ENCODE measurements around the gene BAZ1A. TPM values are rescaled to one million over a fixed set of nuclear protein-coding genes. Genes with fewer than 3 reads are reported as not detected.

The BAZ1A gene
- total and polyA plus RNA-seq, 4 donors = 14.5 to 19.2 (median 16.9) TPM

- Histone ChIP-seq H3K36me3 (ENCODE audit: control insufficient read depth, insufficient read depth, low read length) (peaks cover 5% of the 10 kb centered on the region), H3K27ac (ENCODE audit: low read depth, low read length) (no peak overlapping the region), H3K4me1 (ENCODE audit: control insufficient read depth, insufficient read depth, low read length) (no peaks in the 10 kb centered on the region), H3K27me3 (ENCODE audit: control insufficient read depth, insufficient read depth, low read length) (no peaks in the 10 kb centered on the region), H3K4me3 (ENCODE audit: low read depth, low read length) (no peak overlapping the region), H3K9me3 (ENCODE audit: control insufficient read depth, insufficient read depth, low read length) (no peaks in the 10 kb centered on the region)
- 96% methylated on average over 3 of the region's 7 CpGs for WGBS (ENCODE audit: insufficient coverage)
- DNase-seq (ENCODE audit: low read depth in 4 of 6, low spot score in 6 of 6) = no peak
These were observed 17.3 kb downstream of the BAZ1A start for GRCh38 chr14:34857689-34858449.

- no peaks in the 10 kb centered on the region for H3K9me3 ChIP-seq (ENCODE audit: control insufficient read depth, insufficient read depth, low read length)
- H3K36me3 ChIP-seq (ENCODE audit: control insufficient read depth, insufficient read depth, low read length) = peaks cover 5% of the 10 kb centered on the region
- no peaks in the 10 kb centered on the region for H3K4me1 ChIP-seq (ENCODE audit: control insufficient read depth, insufficient read depth, low read length)
- H3K27me3 ChIP-seq (ENCODE audit: control insufficient read depth, insufficient read depth, low read length) = no peaks in the 10 kb centered on the region
- no peak for DNase-seq (ENCODE audit: low read depth in 4 of 6, low spot score in 6 of 6)
- no peak overlapping the region for H3K27ac ChIP-seq (ENCODE audit: low read depth, low read length)
- no peak overlapping the region for H3K4me3 ChIP-seq (ENCODE audit: low read depth, low read length)
These were observed 22.1 kb downstream of the BAZ1A start for GRCh38 chr14:34853041-34853440.

- no peak overlapping the region for H3K27ac ChIP-seq (ENCODE audit: low read depth, low read length)
- no peaks in the 10 kb centered on the region for H3K4me1 ChIP-seq (ENCODE audit: control insufficient read depth, insufficient read depth, low read length)
- no peak overlapping the region for H3K4me3 ChIP-seq (ENCODE audit: low read depth, low read length)
- H3K27me3 ChIP-seq (ENCODE audit: control insufficient read depth, insufficient read depth, low read length) = no peaks in the 10 kb centered on the region
- DNase-seq (ENCODE audit: low read depth in 4 of 6, low spot score in 6 of 6) = no peak
- 94% methylated on average over 2 of the region's 2 CpGs for WGBS (ENCODE audit: insufficient coverage)
- H3K9me3 ChIP-seq (ENCODE audit: control insufficient read depth, insufficient read depth, low read length) = no peaks in the 10 kb centered on the region
- peaks cover 5% of the 10 kb centered on the region for H3K36me3 ChIP-seq (ENCODE audit: control insufficient read depth, insufficient read depth, low read length)
These were observed 23.8 kb downstream of the BAZ1A start for GRCh38 chr14:34851395-34851794.

- Histone ChIP-seq H3K4me1 (ENCODE audit: control insufficient read depth, insufficient read depth, low read length) (no peaks in the 10 kb centered on the region), H3K27ac (ENCODE audit: low read depth, low read length) (no peak overlapping the region), H3K4me3 (ENCODE audit: low read depth, low read length) (no peak overlapping the region), H3K36me3 (ENCODE audit: control insufficient read depth, insufficient read depth, low read length) (no peaks in the 10 kb centered on the region), H3K9me3 (ENCODE audit: control insufficient read depth, insufficient read depth, low read length) (no peaks in the 10 kb centered on the region), H3K27me3 (ENCODE audit: control insufficient read depth, insufficient read depth, low read length) (no peaks in the 10 kb centered on the region)
- no CpG with 5 or more reads among the region's 1 CpG for WGBS (ENCODE audit: insufficient coverage)
- DNase-seq (ENCODE audit: low read depth in 4 of 6, low spot score in 6 of 6) = no peak
These were observed 29.3 kb downstream of the BAZ1A start for GRCh38 chr14:34845869-34846268.

- no peaks in the 10 kb centered on the region for H3K36me3 ChIP-seq (ENCODE audit: control insufficient read depth, insufficient read depth, low read length)
- H3K4me1 ChIP-seq (ENCODE audit: control insufficient read depth, insufficient read depth, low read length) = no peaks in the 10 kb centered on the region
- H3K4me3 ChIP-seq (ENCODE audit: low read depth, low read length) = no peak overlapping the region
- DNase-seq (ENCODE audit: low read depth in 4 of 6, low spot score in 6 of 6) = no peak
- no peaks in the 10 kb centered on the region for H3K27me3 ChIP-seq (ENCODE audit: control insufficient read depth, insufficient read depth, low read length)
- WGBS (ENCODE audit: insufficient coverage) = 100% methylated on average over 3 of the region's 3 CpGs
- no peak overlapping the region for H3K27ac ChIP-seq (ENCODE audit: low read depth, low read length)
- no peaks in the 10 kb centered on the region for H3K9me3 ChIP-seq (ENCODE audit: control insufficient read depth, insufficient read depth, low read length)
These were observed 32.1 kb downstream of the BAZ1A start for GRCh38 chr14:34843011-34843554.

- no peaks in the 10 kb centered on the region for H3K9me3 ChIP-seq (ENCODE audit: control insufficient read depth, insufficient read depth, low read length)
- no peaks in the 10 kb centered on the region for H3K36me3 ChIP-seq (ENCODE audit: control insufficient read depth, insufficient read depth, low read length)
- WGBS (ENCODE audit: insufficient coverage) = 75% methylated on average over 1 of the region's 3 CpGs
- no peak overlapping the region for H3K4me3 ChIP-seq (ENCODE audit: low read depth, low read length)
- no peak overlapping the region for H3K27ac ChIP-seq (ENCODE audit: low read depth, low read length)
- DNase-seq (ENCODE audit: low read depth in 4 of 6, low spot score in 6 of 6) = no peak
- no peaks in the 10 kb centered on the region for H3K4me1 ChIP-seq (ENCODE audit: control insufficient read depth, insufficient read depth, low read length)
- no peaks in the 10 kb centered on the region for H3K27me3 ChIP-seq (ENCODE audit: control insufficient read depth, insufficient read depth, low read length)
These were observed 37.3 kb downstream of the BAZ1A start for GRCh38 chr14:34837801-34838322.

- no peaks in the 10 kb centered on the region for H3K9me3 ChIP-seq (ENCODE audit: control insufficient read depth, insufficient read depth, low read length)
- no peak for DNase-seq (ENCODE audit: low read depth in 4 of 6, low spot score in 6 of 6)
- no peaks in the 10 kb centered on the region for H3K36me3 ChIP-seq (ENCODE audit: control insufficient read depth, insufficient read depth, low read length)
- H3K4me1 ChIP-seq (ENCODE audit: control insufficient read depth, insufficient read depth, low read length) = no peaks in the 10 kb centered on the region
- no peak overlapping the region for H3K4me3 ChIP-seq (ENCODE audit: low read depth, low read length)
- WGBS (ENCODE audit: insufficient coverage) = no CpG with 5 or more reads among the region's 1 CpG
- no peaks in the 10 kb centered on the region for H3K27me3 ChIP-seq (ENCODE audit: control insufficient read depth, insufficient read depth, low read length)
- H3K27ac ChIP-seq (ENCODE audit: low read depth, low read length) = no peak overlapping the region
These were observed 39.8 kb downstream of the BAZ1A start for GRCh38 chr14:34835312-34835711.

GRCh38 chr14:34833549-34834523, 41.3 kb downstream of the BAZ1A start:
- no peaks in the 10 kb centered on the region for H3K9me3 ChIP-seq (ENCODE audit: control insufficient read depth, insufficient read depth, low read length)
- H3K27ac ChIP-seq (ENCODE audit: low read depth, low read length) = no peak overlapping the region
- DNase-seq (ENCODE audit: low read depth in 4 of 6, low spot score in 6 of 6) = no peak
- no CpG with 5 or more reads among the region's 2 CpGs for WGBS (ENCODE audit: insufficient coverage)
- no peaks in the 10 kb centered on the region for H3K36me3 ChIP-seq (ENCODE audit: control insufficient read depth, insufficient read depth, low read length)
- H3K4me3 ChIP-seq (ENCODE audit: low read depth, low read length) = no peak overlapping the region
- H3K27me3 ChIP-seq (ENCODE audit: control insufficient read depth, insufficient read depth, low read length) = no peaks in the 10 kb centered on the region
- H3K4me1 ChIP-seq (ENCODE audit: control insufficient read depth, insufficient read depth, low read length) = no peaks in the 10 kb centered on the region

- H3K36me3 ChIP-seq (ENCODE audit: control insufficient read depth, insufficient read depth, low read length) = peaks cover 6% of the 10 kb centered on the region
- H3K27ac ChIP-seq (ENCODE audit: low read depth, low read length) = no peak overlapping the region
- no peaks in the 10 kb centered on the region for H3K27me3 ChIP-seq (ENCODE audit: control insufficient read depth, insufficient read depth, low read length)
- DNase-seq (ENCODE audit: low read depth in 4 of 6, low spot score in 6 of 6) = no peak
- H3K4me1 ChIP-seq (ENCODE audit: control insufficient read depth, insufficient read depth, low read length) = no peaks in the 10 kb centered on the region
- H3K4me3 ChIP-seq (ENCODE audit: low read depth, low read length) = no peak overlapping the region
- 95% methylated on average over 2 of the region's 2 CpGs for WGBS (ENCODE audit: insufficient coverage)
- H3K9me3 ChIP-seq (ENCODE audit: control insufficient read depth, insufficient read depth, low read length) = no peaks in the 10 kb centered on the region
These were observed 48.5 kb downstream of the BAZ1A start for GRCh38 chr14:34826661-34827060.
